GM21360 (cell line): ENCODE measurements around the gene ST13.
"Not testable (repeated sequence)": the region's sequence is repeated elsewhere in the genome, so short reads cannot be mapped to it uniquely, and the experiment has no call there.

Source experiments
- ATAC-seq: cut with Tn5 transposase; IDR thresholded peaks from one replicate; pipeline ENCODE4 v1.9.1; 2021; ENCODE audit warnings: mild to moderate bottlenecking, moderate library complexity; ENCODE audit not compliant: unreplicated experiment

ST13 gene

DNA sequence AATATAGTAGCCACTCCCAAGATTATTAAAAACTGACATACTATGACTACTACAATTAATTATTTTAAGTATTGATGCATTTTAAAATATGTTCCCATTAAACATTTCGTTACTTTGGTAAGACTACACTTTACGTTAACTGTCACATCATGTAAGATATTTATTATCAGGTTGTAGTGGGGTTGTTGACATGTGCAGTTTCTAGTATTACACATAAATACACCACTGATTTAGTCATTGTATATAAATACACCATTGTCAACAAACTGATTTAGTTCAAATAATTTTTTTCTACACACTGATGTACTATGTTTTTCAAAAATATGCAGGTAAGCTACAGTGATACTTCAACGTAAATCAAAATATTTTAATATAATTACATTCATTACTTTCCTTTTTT is 11.5 kb downstream of the ST13 start:
- no peak for ATAC-seq

DNA sequence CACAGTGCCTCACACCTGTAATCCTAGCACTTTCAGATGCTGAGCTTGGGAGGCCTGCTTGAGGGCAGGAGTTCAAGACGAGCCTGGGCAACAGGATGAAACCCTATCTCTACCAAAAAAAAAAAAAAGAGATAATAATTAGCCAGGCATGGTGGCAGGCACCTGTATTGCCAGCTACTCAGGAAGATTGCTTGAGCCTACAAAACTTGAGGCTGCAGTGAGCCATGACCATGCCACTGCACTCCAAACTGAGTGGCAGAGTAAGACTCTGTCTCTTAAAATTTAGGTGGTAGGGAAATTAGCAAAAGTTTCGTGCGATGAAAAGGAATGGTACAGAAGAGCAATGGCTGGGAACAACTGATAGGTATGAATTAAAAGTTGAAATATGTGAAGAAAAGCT is 18.0 kb downstream of the ST13 start:
- no peak for ATAC-seq

DNA sequence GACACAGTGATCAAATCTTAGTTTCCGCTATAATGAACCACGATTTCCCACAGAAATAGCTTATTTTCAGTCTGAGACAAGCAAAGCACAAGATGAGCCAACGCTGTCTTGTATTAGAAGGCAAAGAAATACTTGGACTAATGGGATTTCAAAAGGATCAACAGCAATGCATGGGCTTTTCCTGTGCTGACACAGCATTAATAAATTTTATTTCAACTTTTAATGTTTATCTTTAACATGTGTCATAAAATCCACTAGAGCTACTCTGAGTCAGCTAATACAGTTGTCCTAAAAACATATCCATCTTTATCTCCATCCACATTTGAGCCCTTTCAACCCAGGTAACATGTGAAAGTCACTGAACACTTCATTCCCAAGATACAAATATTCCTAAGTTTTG is 21.8 kb downstream of the ST13 start:
- ATAC-seq, result no peak

DNA sequence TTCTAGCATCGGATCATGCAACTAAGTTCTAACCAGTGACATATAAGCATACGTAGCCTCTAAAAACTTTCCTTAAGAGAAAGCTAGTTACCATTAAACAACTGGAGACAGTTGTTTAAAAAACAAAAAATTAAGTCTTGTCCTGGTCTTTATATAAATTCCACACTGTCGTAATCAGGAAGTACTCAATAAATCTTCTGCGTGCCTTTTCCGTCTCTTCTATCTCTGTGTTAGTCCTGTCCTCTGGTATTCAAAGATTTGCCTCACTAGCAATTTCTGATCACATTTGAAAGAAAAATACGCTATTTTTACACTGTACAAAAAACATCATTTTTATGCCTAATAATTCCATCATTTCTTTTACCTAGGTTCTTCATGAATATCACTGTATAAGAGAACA is 27.3 kb downstream of the ST13 start:
- no peak for ATAC-seq

DNA sequence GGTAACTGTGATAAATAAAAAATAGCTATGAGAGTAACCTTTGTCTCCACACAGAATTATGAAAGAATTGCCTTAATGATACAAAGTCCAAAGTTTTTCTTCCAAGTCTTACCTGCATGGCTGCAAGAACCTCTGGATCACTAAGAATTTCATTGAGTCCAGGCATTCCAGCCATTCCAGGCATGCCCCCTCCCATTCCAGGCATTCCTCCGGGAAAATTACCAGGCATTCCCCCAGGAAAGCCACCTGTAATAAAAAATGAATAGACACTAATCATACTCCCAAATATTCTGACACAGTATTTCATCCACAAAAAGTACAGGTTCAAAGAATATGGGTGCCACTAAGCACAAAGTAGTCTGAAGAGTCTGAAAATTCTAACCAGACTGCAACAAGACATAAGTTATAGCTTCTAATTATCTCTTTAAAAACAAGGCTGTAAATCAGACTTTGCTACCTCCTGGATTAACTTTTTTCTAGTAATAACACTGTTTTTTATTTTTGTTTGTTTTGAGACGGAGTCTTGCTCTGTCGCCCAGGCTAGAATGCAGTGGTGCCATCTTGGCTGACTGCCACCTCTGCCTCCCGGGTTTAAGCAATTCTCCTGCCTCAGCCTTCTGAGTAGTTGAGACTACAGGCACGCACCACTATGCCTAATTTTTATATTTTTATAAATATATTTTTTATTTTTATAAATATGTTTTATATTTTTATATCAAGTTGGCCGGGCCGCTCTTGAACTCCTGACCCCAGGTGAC is 29.3 kb downstream of the ST13 start:
- no peak for ATAC-seq

DNA sequence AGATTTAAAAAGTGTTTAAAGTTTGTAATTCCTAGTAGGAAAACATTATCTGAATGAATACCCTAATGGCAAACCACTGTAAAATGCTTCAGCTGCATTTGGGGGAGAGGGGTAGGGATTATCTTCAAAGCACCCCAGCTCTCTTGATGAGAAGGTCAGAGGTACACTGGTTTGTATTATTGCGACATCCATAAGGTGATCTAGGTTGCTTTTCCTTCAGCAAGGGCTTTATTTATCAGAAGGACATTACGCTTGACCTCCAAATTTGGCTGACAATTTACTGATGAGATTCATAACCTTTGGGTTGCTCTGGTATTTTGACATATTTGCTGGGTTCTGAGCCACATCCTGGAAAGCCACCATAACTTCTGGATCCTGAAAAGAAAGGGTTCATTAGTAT is 30.1 kb downstream of the ST13 start:
- ATAC-seq, result not testable (repeated sequence)

DNA sequence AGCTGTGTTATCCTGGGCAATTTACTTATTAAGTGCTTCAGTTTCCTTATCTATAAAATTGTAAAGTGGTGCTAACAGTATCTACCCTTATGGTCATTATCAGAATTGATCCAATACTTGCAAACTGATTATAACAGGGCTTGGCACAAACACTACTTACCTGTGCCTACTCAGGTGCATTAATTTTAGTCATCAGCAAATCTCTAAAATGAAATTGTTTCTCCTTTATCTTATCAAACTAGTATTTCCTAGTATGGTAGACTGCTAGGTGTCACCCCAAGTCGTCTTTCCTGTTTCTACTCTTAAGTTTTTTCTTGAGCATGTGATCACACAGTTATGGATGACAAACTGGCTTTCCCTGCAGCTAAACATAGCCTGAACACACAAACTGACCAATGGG is 33.0 kb downstream of the ST13 start:
- no peak for ATAC-seq

DNA sequence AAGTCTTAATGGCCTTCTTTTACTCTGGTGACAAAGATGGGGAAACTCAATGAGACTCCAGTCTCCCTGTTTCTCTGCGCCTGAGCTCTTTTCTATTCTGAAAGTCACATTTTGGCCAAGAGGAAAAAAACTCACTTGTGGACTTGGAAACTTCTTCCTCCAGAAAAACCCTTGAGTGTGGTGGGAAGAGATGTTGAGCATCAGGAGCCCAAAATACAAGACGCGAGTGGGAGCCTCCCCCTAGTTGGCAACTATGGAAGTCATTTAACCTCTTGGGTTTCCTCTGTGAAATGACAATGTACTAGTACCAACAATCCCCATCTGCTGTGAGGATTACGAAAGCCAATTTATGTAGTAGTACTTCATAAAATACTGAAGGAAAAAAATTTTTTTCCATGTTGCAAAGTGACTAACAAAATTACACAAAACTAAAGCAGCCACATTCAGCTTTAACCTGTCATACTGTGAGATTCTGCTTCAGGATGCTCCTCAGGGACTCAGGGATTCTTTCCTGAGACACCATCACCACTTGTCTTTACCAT is 36.8 kb downstream of the ST13 start:
- no peak for ATAC-seq

DNA sequence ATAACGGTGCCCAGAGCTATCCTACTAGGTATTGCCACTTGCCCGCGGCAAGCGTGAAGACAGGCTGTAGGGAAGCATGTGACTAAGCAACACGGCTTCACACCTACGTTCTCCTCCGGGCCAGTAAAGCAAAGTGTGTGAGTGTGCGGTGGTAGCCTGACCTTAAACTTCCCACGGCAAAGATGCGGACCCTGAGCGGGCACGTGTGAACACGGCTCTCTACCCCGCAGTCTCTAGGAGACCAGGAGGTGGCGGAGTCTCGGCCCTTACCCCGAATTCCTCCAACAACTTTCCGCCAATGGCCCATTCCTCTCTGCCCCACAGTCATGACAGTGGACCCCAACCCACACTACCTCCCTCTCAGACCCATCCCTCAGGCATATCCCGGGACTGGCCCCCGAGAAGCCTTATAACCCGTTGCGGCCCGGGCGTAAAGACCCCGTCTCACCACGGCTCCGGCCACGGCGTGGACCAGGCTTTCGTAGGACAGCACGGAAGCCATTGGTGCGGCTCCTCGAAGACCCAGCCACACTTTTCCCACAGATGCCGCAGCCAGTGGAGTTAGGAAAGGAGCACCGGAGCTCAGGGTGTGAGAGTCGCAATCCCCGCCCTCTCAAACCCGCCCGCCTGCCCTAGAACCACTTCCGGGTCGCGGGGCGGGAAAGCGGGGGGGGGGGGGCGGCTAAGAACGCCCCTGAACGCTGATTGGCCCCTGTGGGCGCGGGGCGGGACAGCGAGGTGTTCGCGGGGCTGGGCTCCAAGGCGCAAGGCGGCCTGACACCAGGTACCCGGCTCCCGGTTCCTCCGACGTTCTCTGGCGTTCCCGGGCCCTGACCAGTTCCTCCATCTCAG is 37.5 kb downstream of the ST13 start, which contains the start of gene SLC25A17:
Gene SLC25A17, minus strand, starts transcription at position 600 of the 852 bp plus-strand sequence. Its CDS starts 98 bp downstream, at position 502.
- ATAC-seq, result peak; percentile 69

DNA sequence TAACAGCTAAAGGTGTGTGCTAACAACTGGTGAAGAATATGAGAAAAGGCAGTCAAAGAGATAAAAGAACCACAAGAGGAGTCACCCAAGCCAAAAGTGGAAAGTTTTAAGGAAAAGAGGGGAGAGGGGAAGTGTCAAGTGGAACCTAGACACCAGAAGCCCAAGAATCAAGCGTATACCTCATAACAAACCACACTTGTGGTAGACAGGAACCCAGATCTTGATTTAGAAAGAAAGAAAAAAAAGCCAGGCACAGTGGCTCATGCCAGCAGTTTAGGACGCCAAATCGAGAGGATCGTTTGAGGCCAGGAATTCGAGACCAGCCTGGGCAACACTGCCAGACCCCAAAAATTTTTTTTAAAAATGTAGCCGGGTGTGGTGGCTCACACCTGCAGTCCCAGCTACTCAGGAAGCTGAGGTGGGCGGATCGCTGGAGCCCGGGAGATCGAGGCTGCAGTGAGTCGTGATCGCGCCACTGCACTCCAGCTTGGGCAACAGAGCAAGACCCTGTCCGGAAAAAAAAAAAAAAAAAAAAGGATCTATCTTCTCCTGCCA is 38.2 kb downstream of the ST13 start:
- no peak for ATAC-seq

DNA sequence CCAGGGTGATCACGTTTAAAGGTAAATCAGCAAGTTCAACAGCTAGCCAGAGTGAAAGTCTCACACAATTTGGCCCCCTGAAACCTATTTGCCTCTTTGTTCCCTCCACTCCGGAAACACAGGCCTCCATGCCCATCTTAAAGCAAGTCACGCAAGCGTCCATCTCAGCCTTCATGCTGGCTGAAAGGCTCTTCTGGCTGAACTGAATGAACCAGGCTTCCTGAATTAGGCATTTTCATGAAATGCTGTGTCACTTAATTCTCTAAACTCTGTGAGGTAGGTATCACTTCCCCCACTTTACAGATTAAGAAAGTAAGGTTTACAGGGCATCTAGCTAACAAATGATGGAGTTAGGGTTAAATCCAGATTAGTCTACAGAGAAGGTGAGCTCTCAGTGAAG is 38.7 kb downstream of the ST13 start:
- no peak for ATAC-seq

DNA sequence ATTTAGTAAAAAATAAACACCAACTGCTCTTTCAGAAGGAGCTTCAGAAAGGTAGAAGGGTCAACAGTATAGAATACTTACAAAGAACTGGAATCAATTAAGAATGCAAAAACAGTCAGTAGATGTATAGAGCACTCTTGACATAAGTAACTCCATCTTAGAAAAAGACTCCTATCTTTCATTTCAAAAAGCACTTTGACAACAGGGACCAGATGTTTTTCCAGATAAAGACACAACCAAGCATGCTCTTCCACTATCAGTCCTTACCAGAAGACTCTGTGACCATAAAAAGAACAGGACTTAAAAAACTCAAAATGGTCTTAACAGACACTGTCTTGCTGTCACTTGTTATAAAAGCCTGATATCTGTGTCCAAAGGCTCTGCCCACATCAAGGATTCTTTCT is 42.5 kb downstream of the ST13 start:
- no peak for ATAC-seq

DNA sequence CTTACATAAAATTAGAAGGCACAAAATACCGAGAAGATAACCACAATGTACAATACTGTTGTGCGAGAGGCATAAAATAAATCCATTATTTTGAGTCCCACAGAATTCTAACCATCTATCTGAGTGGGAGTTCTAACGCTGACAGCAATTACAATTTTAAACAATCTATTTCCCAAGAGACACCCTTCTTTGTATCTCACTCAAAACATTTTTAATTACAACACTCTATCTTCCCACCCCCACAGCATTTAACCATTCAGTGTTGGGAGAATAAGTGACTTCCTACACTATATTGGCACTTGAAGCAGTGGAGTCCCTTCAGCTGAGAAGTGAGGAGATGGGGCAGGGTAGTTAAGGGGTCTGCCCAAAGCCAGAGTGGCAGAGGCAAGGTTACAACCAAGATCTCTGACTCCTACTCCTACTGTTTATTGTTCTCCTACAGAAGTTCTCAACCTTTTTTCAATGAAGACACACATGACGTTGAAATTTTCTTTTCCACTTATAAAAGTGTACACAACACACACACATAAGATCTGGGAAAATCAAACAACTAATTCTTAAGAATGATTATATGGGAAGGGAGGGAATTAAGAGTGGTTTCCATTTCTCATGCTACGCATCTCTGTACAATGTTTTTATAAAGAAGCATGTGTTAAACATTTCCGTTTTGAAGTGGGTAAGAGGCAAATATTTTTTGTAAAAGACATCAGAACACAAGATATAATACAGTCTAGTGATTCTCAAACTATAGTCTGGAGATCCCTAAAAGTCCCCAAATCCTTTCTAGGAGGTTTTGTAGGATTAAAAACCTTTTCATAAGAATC is 48.2 kb downstream of the ST13 start:
- no peak for ATAC-seq

DNA sequence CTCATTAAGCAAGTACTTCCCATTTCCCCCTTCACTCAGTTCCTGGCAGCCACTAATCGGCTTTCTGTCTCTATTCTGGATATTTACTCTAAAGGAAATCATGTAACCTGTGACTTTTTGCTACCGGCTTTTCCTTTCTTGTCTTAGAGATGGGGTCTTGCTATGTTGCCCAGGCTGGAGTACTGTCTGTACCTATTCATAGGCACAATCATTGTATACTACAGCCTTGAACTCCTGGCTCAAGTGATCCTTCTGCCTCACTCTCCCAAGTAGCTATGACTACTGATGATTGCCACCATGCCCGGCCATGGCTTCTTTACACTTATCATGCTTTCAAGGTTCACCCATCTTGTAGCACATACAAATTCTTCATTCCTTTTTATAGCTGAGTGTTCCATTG is 49.7 kb downstream of the ST13 start:
- no peak for ATAC-seq

DNA sequence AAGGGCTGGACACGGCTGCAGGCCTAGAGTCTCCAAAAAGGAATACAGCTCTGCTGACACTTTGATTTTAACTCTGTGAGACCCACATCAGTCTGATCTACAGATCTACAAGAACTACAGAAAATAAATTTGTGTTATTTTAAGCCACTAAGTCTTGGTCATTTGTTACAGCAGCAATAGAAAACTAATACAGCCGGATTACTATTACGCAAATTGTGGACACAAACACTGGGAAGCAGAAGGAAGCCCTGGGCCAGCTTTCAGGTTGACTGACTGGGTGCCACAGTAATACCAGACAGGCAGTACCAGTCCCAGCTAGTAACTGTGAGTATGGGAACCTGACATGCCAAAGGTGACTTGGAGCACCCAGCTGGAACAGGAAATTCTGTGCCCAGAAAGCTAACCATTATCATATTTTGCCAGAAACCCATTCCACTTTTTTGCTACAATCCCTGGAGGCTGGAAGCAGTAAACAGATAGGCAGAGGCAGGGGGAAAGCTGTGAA is 50.7 kb downstream of the ST13 start:
- no peak for ATAC-seq

DNA sequence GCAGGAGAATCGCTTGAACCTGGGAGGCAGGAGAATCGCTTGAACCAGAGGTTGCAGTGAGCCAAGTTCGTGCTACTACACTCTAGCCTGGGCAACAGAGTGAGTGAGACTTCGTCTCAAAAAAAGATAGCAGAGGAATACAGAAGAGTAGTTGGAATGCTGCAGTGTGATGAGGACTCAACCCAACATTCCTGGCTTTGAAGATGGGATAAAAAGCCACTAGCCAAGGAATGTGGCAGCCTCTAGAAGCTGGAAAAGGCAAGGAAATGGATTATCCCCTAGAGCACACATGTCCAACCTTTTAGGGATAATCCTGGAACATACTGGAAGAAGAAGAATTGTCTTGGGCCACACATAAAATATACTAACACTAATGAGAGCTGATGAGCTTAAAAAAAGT is 51.2 kb downstream of the ST13 start:
- ATAC-seq, result no peak

DNA sequence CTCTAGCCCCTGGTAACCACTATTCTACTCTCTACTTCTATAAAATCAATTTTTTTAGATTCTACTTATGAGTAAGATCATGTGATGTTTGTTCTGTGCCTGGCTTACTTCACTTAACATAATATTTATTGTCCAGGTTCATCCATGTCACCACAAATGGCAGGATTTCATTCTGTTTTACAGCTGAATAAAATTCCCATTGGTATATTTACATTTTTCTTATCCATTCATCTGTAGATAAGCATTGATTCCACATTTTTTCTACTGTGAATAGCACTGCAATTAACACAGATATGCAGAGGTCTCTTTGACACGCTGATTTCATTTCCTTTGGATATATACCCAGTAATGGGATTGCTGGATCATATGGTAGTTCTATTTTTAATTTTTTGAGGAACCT is 53.1 kb downstream of the ST13 start:
- ATAC-seq, result no peak

DNA sequence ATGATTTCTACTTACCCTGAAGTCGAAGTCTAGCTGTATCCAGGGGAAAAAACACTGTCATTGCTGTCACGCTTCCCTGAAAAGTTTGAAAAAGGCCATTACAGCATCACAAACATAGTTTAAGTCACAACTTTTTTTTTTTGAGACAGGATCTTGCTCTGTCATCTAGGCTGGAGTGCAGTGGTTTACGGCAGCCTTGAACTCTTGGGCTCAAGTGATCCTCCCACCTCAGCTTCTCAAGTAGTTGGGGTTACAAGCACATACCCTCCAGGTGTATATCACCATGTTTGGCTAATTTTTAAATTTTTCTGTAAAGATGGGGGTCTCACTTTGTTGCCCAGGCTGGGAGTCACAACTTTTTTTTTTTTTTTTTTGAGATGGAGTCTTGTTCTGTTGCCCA is 57.4 kb downstream of the ST13 start:
- no peak for ATAC-seq

DNA sequence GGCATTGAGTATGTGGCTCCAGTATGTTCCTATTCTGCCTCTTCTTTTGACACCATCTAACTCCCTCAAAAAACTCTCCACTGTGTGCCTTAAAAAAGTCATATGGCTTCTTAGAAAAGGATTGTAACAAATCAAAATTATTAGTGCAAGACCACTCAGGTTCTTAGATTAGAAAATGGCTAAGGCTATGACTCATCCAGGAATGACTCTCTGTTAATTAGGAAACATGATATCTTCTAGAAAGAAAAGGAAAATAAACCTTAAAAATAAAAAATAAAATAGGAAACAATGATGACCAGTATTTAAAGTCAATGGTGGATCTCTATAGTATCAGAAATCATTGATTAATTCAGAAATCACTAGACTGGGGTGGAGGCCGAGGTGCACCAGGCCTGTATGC is 59.0 kb downstream of the ST13 start:
- ATAC-seq, result no peak

DNA sequence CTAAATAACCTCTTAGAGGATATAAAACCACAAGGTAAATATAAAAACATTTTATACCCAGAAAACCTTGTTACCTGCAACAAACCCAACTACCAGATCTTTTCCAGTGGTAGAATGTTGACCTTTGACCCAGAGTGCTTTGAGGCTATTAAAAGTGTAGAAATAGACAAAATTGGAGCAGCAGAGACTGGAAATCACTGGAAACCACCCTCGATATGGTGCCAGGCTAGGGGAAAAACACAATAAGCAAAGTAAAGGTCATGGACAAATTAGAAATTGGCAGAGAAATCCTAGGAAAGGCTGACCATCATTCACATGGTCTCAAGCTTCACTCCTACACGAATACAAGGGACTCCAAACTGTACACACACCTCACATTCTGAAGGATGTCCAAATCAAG is 64.0 kb downstream of the ST13 start:
- ATAC-seq, result no peak

DNA sequence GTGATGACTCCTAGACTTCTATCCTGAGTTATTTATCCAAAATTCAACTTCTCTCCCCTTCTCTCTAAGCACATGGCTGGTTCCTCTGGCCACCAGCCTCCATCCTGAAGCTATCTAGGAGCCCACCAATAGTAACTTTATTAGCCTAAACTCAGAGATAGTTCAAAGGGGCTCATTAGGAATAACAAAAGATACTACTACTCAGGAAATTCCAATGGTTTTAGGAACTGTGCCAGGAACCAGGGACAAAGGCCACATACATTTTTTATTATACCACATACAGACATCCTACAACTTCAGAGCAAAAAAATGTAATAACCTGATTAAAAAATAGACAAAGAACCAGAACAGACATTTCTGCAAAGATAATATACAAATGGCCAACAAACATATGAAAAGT is 65.2 kb downstream of the ST13 start:
- no peak for ATAC-seq
